OCI-LY7 (cell line): Measurements from ENCODE around the gene BRIP1. TPM values are rescaled to one million over a fixed set of nuclear protein-coding genes. Genes with fewer than 3 reads are reported as not detected.
"Not testable (repeated sequence)": the region's sequence is repeated elsewhere in the genome, so short reads cannot be mapped to it uniquely, and the experiment has no call there.

ENCODE experiments used
- BruUV-seq: library from RNA; stranded (reverse); fragments of 400-500 nt; replicated peaks from 2 replicates; lab custom pipeline; 2021; lab: Mats Ljungman, UMichigan
- CTCF ChIA-PET: fragments of 300-600 bp; sonication (Branson Sonifier 250); formaldehyde crosslinking; loops from one replicate; lab custom pipeline; 2022; ENCODE audit warnings: antibody characterized with exemption; ENCODE audit not compliant: unreplicated experiment; lab: Charles Lee
- POLR2A ChIA-PET: fragments of 300-600 bp; sonication (Branson Sonifier 250); formaldehyde crosslinking; loops from one replicate; lab custom pipeline; 2022; ENCODE audit warnings: antibody characterized with exemption; lab: Charles Lee
- DNase-seq: peaks from one replicate; pipeline ENCODE4 v3.0.0-alpha.2; 2015; ENCODE audit warnings: low spot score
- H2AFZ ChIP-seq: fragments of 200-600 bp; sonication (generic), shearing (Covaris generic); 2 replicates; pipeline ENCODE4 v1.6.1; 2014; ENCODE audit warnings: mild to moderate bottlenecking, antibody characterized with exemption, low read length, moderate library complexity
- H3K27ac ChIP-seq: fragments of 200-600 bp; sonication (generic); 2 replicates; pipeline ENCODE4 v1.5.1; 2014; ENCODE audit warnings: mixed run types, low read depth, mild to moderate bottlenecking, moderate library complexity, low read length, inconsistent platforms; ENCODE audit not compliant: poor library complexity, severe bottlenecking
- H3K36me3 ChIP-seq: fragments of 200-600 bp; sonication (generic); 2 replicates; pipeline ENCODE4 v1.6.1; 2014; ENCODE audit warnings: mild to moderate bottlenecking, antibody characterized with exemption, low read length, moderate library complexity, mixed read lengths; ENCODE audit not compliant: insufficient read depth
- H3K4me1 ChIP-seq: fragments of 200-600 bp; sonication (generic); 2 replicates; pipeline ENCODE4 v1.5.1; 2014; ENCODE audit warnings: mild to moderate bottlenecking, low read length; ENCODE audit not compliant: insufficient read depth, poor library complexity, severe bottlenecking
- H3K4me2 ChIP-seq: fragments of 200-600 bp; sonication (generic); 2 replicates; pipeline ENCODE4 v1.6.1; 2014; ENCODE audit warnings: mild to moderate bottlenecking, low read length
- H3K4me3 ChIP-seq: fragments of 200-600 bp; sonication (generic); 2 replicates; pipeline ENCODE4 v1.5.1; 2014; ENCODE audit warnings: mild to moderate bottlenecking, low read depth, low read length; ENCODE audit not compliant: poor library complexity, severe bottlenecking
- H3K79me2 ChIP-seq: fragments of 200-600 bp; sonication (generic); 2 replicates; pipeline ENCODE4 v1.6.1; 2016; ENCODE audit warnings: low read depth, mild to moderate bottlenecking, low read length, moderate library complexity, mixed read lengths; ENCODE audit not compliant: insufficient read depth
- H3K9me2 ChIP-seq: fragments of 200-600 bp; sonication (generic); 2 replicates; pipeline ENCODE4 v1.6.1; 2016; ENCODE audit warnings: mild to moderate bottlenecking, low read length, mixed read lengths; ENCODE audit not compliant: insufficient read depth
- H3K9me3 ChIP-seq: fragments of 200-600 bp; sonication (generic); 2 replicates; pipeline ENCODE4 v1.6.1; 2014; ENCODE audit warnings: mild to moderate bottlenecking, mixed run types, low read length, mixed read lengths
- H4K20me1 ChIP-seq: fragments of 200-600 bp; sonication (generic); 2 replicates; pipeline ENCODE4 v1.6.1; 2014; ENCODE audit warnings: mild to moderate bottlenecking, antibody characterized with exemption, low read length, moderate library complexity, mixed read lengths; ENCODE audit not compliant: insufficient read depth
- EZH2phosphoT487 ChIP-seq: fragments of 200-600 bp; sonication (generic); IDR thresholded peaks from 2 replicates; pipeline ENCODE4 v1.6.1; 2018; ENCODE audit warnings: low read depth, borderline replicate concordance, mild to moderate bottlenecking, mixed run types, antibody characterized with exemption, low read length, moderate library complexity, mixed read lengths
- intact Hi-C: fragments of 100-400 bp; cut with micrococcal nuclease; formaldehyde crosslinking; loops from one replicate; pipeline ENCODE4 v1.10.0; 2022; ENCODE audit not compliant: unreplicated experiment
- total RNA-seq, 2 experiments: library from RNA; depleted of rRNA in 1 of 2; stranded (reverse); fragments of >200 nt in 1 of 2; shearing (Covaris generic) in 1 of 2; gene quantifications; 2 replicates each; pipeline ENCODE4 v1.2.3, GENCODE V29; 2014 to 2022
- TF ChIP-seq, protein P1 (sequence below): fragments of 200-600 bp; sonication (generic); conservative IDR thresholded peaks from 2 replicates; pipeline ENCODE4 v1.5.1; 2014; ENCODE audit warnings: mild to moderate bottlenecking, antibody characterized with exemption, low read length, moderate library complexity, mixed read lengths

The BRIP1 gene
- total RNA-seq, 2 experiments from 2014 or later = 32.5 to 33.8 TPM

DNA sequence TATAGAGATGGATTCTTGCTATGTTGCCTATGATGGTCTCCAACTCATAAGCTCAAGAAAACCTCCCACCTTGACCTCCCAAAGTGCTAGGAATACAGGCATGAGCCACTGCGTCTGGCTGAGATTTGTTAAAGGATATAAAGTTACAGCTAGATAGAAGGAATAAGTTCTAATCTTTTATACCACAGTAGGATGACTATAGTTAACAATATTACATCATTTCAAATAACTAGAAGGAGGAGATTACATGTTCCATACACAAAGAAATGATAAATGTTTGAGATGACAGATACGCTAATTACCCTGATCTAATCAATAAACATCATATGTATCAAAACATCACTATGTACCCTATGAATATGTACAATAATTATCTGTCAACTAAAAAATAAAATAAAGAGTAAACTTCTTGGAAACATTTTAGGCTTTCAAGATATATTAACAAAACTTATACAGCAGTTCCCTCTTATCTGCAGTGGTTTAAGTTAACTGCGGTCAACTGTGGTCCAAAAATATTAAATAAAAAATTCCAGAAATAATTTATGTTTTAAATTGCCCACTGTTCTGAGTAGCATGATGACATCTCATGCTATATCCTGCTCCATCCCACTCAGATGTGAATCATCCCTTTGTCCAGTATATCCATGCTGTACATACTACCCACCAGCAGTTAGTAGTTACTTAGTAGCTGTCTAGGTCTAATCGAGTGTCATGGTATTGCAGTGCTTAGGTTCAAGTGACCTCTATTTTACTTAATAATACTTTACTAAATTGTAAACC lies 143.1 kb downstream of the BRIP1 start:
- POLR2A ChIA-PET = interaction anchor here (0.6 kb wide), 1 partner anchor 10 kb away, joined by 3 read pairs; no protein-coding TSS in a partner anchor
- intact Hi-C loops = no loop called here

DNA sequence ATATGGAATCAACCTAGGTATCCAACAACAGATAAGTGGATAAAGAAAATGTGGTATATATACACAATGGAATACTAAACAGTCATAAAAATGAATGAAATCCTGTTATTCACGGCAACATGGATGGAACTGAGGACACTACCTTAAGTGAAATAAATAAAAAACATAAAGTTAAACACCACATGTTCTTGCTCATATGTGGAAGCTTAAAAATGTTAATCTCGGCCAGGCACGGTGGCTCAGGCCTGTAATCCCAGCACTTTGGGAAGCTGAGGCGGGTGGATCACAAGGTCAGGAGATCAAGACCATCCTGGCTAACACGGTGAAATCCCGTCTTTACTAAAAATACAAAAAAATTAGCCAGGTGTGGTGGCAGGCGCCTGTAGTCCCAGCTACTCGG lies 144.1 kb downstream of the BRIP1 start:
- Histone ChIP-seq H3K9me3 (peaks cover 29% of the 10 kb centered on the region), H3K36me3 (peaks cover 59% of the 10 kb centered on the region)
- H3K4me2 ChIP-seq, DNase-seq, H3K4me1 ChIP-seq, POLR2A ChIA-PET, H3K79me2 ChIP-seq, H4K20me1 ChIP-seq, BruUV-seq, H3K9me2 ChIP-seq, H2AFZ ChIP-seq, H3K27ac ChIP-seq, H3K4me3 ChIP-seq, CTCF ChIA-PET, intact Hi-C loops: not testable (repeated sequence)

More for the DNA sequence above, 143.1 kb downstream of the BRIP1 start:
- BruUV-seq = no TSS peak
- no peak overlapping the region for H2AFZ ChIP-seq
- no peaks in the 10 kb centered on the region for H3K79me2 ChIP-seq
- H3K36me3 ChIP-seq = peaks cover 50% of the 10 kb centered on the region
- no peak for TF ChIP-seq EZH2phosphoT487
- TF ChIP-seq, protein P1, sequence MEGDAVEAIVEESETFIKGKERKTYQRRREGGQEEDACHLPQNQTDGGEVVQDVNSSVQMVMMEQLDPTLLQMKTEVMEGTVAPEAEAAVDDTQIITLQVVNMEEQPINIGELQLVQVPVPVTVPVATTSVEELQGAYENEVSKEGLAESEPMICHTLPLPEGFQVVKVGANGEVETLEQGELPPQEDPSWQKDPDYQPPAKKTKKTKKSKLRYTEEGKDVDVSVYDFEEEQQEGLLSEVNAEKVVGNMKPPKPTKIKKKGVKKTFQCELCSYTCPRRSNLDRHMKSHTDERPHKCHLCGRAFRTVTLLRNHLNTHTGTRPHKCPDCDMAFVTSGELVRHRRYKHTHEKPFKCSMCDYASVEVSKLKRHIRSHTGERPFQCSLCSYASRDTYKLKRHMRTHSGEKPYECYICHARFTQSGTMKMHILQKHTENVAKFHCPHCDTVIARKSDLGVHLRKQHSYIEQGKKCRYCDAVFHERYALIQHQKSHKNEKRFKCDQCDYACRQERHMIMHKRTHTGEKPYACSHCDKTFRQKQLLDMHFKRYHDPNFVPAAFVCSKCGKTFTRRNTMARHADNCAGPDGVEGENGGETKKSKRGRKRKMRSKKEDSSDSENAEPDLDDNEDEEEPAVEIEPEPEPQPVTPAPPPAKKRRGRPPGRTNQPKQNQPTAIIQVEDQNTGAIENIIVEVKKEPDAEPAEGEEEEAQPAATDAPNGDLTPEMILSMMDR = no peak
- no peaks in the 10 kb centered on the region for H4K20me1 ChIP-seq
- CTCF ChIA-PET = no interaction called here
- no peak overlapping the region for H3K4me2 ChIP-seq
- H3K9me3 ChIP-seq = peaks cover 28% of the 10 kb centered on the region
- no peak overlapping the region for H3K4me3 ChIP-seq
- no peaks in the 10 kb centered on the region for H3K9me2 ChIP-seq
- H3K4me1 ChIP-seq = no peaks in the 10 kb centered on the region
- DNase-seq = no peak
- H3K27ac ChIP-seq = no peak overlapping the region

DNA sequence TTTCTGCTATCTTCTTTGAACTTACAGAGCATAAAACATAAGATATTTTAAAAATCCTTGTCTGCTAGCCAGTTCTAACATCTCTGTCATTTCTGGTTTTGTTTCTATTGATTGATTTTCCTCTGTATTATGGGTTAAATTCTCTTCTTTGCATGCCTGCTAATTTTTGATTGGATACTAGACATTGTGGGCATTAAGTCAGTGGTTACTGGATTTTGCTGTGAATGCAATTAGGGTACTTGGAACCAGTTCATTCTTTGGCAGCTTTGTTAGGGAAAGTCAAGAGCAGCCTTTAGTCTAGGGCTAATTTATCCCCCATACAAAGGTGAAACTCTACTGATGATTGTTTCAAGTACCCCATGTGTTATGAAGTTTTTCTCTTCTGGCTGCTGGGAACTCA lies 145.3 kb downstream of the BRIP1 start:
- intact Hi-C loops = no loop called here
- no peak for TF ChIP-seq EZH2phosphoT487
- TF ChIP-seq, protein P1 = no peak
- ChIA-PET CTCF (no interaction called here), POLR2A (no interaction called here)
- no TSS peak for BruUV-seq
- Histone ChIP-seq H3K36me3 (peaks cover 70% of the 10 kb centered on the region), H3K27ac (no peak overlapping the region), H3K4me3 (no peak overlapping the region), H3K79me2 (no peaks in the 10 kb centered on the region), H3K9me2 (no peaks in the 10 kb centered on the region), H4K20me1 (no peaks in the 10 kb centered on the region), H3K4me1 (no peaks in the 10 kb centered on the region), H3K4me2 (no peak overlapping the region), H2AFZ (no peak overlapping the region), H3K9me3 (peaks cover 29% of the 10 kb centered on the region)
- DNase-seq = no peak
